IPS-NIHi7 (cell line): ENCODE data around the gene DDIAS.
"Not testable (repeated sequence)": the region's sequence is repeated elsewhere in the genome, so short reads cannot be mapped to it uniquely, and the experiment has no call there.

ENCODE experiments used
- DNase-seq: peaks from one replicate; pipeline ENCODE4 v3.0.0; 2012; ENCODE audit warnings: mixed read lengths; ENCODE audit errors: extremely low spot score

DDIAS gene

DNA sequence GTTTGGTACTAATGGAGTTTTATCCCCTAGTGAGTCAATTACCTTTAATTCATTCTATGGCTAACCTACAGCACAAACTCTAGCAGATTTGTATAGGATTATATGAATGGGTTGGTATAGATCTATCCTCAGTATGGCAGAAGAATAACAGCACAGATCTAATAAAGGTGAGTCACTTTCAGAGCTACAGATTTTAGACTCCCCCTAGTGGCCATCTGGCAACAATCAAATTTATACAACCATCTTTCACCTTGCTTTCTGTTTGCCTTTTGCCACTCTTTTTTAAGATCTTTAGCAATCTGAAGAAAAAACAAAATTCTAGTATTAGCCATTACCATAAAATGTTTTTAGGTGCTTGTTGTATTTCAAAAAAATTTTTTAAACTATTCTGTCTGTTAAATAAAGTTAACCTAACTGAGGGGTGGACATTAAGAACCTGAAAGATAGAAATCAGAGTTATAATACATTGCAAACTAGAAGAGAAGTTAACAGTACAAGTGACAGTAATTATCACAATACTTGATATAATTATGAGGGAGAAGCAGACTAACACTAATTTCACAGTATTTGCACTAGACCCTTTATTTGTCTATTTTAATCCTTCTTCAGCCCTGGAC, 25.8 kb downstream of the DDIAS start:
- peak; percentile 51 for DNase-seq

GRCh38 chr11:82929121-82929520, 27.6 kb downstream of the DDIAS start:
- no peak for DNase-seq

- DNase-seq, result no peak
Measured at GRCh38 chr11:82930229-82930628, 28.7 kb downstream of the DDIAS start.

DNA sequence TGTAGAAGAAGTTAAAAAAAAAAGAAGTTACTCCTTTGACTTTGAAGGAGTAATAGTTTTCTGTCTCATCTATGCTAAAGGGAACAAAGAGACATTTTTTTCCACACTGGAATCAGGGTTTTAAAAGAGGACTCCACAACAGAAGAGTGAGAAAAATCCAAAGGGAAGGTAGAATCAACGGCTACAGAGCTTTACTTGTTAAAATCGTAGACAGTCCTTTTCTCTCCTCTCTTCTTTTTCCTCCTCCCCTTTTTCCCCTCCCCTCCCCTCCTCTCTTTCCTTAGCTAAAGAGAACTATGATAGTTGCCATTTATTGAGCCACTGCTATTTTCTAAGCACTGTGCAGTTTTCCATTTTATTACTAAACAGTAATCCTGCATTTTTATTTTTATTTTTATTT, 29.2 kb downstream of the DDIAS start:
- DNase-seq, result no peak

GRCh38 chr11:82932564-82932963, 31.0 kb downstream of the DDIAS start:
- DNase-seq, result no peak

GRCh38 chr11:82936261-82936660, 34.7 kb downstream of the DDIAS start:
- DNase-seq, result no peak

GRCh38 chr11:82937554-82937953, 36.0 kb downstream of the DDIAS start:
- DNase-seq, result no peak

DNA sequence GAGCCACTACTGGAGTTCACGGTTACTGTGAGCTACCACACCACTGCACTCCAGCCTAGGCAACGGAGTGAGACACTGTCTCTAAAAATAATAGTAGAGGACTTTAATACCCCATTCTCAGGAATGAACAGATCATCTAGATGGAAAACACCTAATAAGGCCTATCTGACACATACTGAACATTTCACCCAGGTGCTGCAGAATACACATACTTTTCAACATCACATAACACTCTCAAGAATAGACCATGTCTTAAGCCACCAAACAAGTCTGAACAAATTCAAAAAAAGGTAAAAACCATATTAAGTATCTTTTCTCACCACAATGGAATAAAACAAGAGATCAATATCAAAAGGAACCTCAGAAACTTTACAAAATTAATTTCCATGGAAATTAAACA, 37.9 kb downstream of the DDIAS start:
- no peak for DNase-seq

GRCh38 chr11:82942376-82942775, 40.8 kb downstream of the DDIAS start:
- DNase-seq, result no peak

- DNase-seq, result not testable (repeated sequence)
Measured at GRCh38 chr11:82943430-82943829, 41.9 kb downstream of the DDIAS start.

- DNase-seq, result no peak
Measured at GRCh38 chr11:82944198-82944597, 42.7 kb downstream of the DDIAS start.

- not testable (repeated sequence) for DNase-seq
Measured at GRCh38 chr11:82945041-82945440, 43.5 kb downstream of the DDIAS start.

DNA sequence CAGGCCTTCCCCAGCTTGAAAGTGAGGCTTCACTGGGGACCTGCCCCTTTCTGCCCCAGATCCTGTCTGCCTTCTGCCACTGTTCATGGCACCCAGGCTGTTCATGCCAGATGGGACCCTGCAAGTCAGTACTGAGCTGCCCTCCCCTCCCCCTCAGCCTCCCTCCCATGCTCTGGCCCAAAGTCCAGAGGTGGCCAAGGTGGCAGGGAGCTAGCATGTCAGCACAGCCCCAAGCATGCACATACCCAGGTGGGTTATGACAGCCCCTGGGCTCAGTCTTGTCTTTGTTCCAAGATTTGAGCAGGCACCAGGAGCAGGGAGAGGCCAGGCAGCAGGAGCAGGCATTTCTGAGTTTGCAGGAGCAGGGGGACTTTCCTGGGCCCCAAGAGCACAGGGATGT, 44.1 kb downstream of the DDIAS start:
- DNase-seq, result no peak

- no peak for DNase-seq
Measured at GRCh38 chr11:82949352-82949751, 47.8 kb downstream of the DDIAS start.

DNA sequence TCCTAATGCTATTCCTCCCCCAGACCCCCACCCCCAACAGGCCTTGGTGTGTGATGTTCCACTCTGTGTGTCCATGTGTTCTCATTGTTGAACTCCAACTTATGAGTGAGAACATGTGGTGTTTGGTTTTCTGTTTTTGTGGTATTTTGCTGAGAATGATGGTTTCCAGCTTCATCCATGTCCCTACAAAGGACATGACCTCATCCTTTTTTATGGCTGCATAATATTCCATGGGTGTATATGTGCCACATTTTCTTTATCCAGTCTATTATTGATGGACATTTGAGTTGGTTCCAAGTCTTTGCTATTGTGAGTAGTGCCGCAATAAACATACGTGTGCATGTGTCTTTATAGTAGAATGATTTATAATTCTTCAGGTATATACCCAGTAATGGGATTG, 49.0 kb downstream of the DDIAS start:
- not testable (repeated sequence) for DNase-seq

GRCh38 chr11:82955736-82956453, 54.4 kb downstream of the DDIAS start:
- not testable (repeated sequence) for DNase-seq

- no peak for DNase-seq
Measured at GRCh38 chr11:82959987-82960778, 58.6 kb downstream of the DDIAS start.

DNA sequence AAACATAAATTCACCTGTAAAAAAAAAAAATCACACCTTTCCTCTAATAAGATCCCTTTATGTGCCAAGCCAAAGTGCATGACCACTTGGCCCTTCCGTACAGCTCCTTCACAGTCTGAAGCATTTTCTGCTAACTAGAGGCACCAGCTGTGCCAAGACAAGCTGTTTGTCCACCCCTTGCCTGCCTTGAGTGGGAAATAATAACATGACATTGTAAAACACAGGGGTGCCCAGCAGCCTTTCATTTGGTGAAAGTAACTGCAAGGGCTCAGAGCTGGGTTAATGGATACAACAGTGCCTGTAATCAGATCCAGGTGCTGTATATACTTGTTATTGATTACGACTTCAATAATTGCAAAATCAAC, 59.2 kb downstream of the DDIAS start:
- DNase-seq, result no peak

DNA sequence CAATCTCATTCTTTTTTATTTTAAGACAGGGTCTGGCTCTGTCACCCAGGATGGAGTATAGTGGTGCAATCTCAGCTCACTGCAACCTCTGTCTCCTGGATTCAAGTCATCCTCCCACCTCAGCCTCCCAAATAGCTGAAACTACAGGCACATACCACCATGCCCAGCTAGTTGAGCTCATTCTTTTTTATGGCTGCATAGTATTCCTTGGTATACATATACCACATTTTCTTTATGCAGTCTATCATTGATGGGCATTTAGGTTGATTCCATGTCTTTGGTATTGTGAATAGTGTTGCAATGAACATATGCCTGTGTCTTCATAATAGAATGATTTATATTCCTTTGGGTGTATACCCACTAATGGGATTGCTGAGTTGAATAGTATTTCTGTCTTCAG, 60.5 kb downstream of the DDIAS start:
- not testable (repeated sequence) for DNase-seq

DNA sequence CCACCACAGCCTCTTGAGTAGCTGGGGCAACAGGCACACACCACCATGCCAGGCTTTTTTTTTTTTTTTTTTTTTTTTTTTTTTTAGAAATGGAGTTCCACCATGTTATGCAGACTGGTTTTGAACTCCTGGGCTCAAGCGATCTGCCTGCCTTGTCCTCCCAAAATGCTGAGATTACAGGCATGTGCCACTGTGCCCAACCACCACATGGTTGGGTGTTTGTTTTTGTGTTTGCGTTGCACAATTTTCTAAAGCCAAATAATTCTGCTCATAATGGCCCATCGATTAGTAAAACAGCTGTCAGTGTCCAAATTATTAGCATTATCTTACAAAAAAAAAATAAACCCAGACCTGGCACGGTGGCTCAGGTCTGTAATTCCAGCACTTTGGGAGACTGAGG, 65.8 kb downstream of the DDIAS start:
- no peak for DNase-seq

GRCh38 chr11:82969811-82970210, 68.3 kb downstream of the DDIAS start:
- no peak for DNase-seq

DNA sequence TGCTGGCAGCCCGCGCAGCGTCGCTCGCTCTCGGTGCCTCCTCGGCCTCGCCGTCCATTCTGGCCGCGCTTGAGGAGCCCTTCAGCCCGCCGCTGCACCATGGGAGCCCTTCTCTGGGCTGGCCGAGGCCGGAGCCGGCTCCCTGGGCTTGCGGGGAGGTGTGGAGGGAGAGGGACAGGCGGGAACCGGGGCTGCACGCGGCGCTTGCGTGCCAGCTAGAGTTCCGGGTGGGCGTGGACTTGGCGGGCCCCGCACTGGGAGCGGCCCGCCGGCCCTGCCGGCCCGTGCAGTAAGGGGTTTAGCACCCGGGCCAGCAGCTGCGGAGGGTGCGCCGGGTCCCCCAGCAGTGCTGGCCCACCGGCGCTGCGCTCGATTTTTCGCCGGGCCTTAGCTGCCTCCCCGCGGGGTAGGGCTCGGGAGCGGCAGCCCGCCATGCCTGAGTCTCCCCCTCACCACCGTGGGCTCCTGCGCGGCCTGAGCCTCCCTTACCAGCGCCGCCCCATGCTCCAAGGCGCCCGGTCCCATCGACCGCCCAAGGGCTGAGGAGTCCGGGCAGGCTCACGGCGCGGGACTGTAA, 69.1 kb downstream of the DDIAS start:
- not testable (repeated sequence) for DNase-seq
